ENCODE measurements around the gene EIF4EBP2. TPM values are rescaled to one million over a fixed set of nuclear protein-coding genes. Genes with fewer than 3 reads are reported as not detected.

The EIF4EBP2 gene
- total and polyA plus RNA-seq, 2 of the 13 experiments (the other 11 are each of a cell fraction or from before 2014, with no cell fraction given) = 16.9 to 22.0 TPM

DNA sequence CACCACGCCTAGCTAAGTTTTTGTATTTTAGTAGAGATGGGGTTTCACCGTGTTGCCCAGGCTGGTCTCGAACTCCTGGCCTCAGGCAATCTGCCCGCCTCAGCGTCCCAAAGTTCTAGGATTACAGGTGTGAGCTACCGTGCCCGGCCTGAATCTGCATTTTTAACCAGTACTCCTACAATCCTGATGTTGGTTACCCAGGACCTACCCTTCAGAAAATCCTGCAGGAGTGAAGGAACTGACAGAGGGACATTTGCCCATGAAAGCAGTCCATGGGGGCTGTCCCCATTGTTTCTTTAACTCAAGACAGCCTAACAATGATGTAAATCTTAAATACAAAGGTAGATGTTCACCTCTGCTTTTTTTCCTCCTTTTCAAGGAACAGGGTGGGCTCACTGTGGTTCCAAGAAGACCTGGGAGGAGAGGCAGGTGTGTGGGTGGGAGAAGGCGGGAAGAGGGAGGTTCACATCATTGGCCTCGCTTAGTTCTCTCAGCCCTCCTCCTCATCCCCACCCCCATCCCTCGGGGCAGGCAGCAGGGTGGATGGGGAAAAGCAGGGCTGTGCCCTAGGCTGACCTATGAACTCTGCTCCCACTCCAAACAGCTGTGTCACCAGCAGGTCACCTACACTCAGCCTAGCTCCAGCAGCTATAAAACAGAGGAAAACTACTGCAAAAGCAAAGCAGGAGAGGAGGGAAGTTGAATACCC, 35.0 kb upstream of the EIF4EBP2 start (continued):
- no peak for TF ChIP-seq STAG1 (CRISPR knock-in tag; IDR thresholded peaks at IDR 0.05)
- no peak for TF ChIP-seq ZFP82 (CRISPR knock-in tag; IDR thresholded peaks at IDR 0.05; ENCODE audit: borderline replicate concordance)
- TF ChIP-seq, protein P1, sequence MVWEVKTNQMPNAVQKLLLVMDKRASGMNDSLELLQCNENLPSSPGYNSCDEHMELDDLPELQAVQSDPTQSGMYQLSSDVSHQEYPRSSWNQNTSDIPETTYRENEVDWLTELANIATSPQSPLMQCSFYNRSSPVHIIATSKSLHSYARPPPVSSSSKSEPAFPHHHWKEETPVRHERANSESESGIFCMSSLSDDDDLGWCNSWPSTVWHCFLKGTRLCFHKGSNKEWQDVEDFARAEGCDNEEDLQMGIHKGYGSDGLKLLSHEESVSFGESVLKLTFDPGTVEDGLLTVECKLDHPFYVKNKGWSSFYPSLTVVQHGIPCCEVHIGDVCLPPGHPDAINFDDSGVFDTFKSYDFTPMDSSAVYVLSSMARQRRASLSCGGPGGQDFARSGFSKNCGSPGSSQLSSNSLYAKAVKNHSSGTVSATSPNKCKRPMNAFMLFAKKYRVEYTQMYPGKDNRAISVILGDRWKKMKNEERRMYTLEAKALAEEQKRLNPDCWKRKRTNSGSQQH (CRISPR knock-in tag; IDR thresholded peaks at IDR 0.05; ENCODE audit: low read depth) = no peak
- no peak; the same call in 1 of the 2 replicates for TF ChIP-seq ZMAT3 (CRISPR knock-in tag; conservative IDR thresholded peaks at IDR 0.05)
- TF ChIP-seq, protein P2, sequence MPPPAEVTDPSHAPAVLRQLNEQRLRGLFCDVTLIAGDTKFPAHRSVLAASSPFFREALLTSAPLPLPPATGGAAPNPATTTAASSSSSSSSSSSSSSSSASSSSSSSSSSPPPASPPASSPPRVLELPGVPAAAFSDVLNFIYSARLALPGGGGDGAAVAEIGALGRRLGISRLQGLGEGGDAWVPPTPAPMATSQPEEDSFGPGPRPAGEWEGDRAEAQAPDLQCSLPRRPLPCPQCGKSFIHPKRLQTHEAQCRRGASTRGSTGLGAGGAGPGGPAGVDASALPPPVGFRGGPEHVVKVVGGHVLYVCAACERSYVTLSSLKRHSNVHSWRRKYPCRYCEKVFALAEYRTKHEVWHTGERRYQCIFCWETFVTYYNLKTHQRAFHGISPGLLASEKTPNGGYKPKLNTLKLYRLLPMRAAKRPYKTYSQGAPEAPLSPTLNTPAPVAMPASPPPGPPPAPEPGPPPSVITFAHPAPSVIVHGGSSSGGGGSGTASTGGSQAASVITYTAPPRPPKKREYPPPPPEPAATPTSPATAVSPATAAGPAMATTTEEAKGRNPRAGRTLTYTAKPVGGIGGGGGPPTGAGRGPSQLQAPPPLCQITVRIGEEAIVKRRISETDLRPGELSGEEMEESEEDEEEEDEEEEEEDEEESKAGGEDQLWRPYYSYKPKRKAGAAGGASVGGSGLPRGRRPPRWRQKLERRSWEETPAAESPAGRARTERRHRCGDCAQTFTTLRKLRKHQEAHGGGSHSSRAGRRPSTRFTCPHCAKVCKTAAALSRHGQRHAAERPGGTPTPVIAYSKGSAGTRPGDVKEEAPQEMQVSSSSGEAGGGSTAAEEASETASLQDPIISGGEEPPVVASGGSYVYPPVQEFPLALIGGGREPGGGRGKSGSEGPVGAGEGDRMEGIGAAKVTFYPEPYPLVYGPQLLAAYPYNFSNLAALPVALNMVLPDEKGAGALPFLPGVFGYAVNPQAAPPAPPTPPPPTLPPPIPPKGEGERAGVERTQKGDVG (CRISPR knock-in tag; IDR thresholded peaks at IDR 0.05; ENCODE audit: borderline replicate concordance) = no peak
- TF ChIP-seq ZNF207 (IDR thresholded peaks at IDR 0.05; ENCODE audit: borderline replicate concordance) = no peak
- TF ChIP-seq, protein P3, sequence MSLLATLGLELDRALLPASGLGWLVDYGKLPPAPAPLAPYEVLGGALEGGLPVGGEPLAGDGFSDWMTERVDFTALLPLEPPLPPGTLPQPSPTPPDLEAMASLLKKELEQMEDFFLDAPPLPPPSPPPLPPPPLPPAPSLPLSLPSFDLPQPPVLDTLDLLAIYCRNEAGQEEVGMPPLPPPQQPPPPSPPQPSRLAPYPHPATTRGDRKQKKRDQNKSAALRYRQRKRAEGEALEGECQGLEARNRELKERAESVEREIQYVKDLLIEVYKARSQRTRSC (CRISPR knock-in tag; IDR thresholded peaks at IDR 0.05; ENCODE audit: low read depth) = no peak
- TF ChIP-seq ZNF775 (CRISPR knock-in tag; IDR thresholded peaks at IDR 0.05; ENCODE audit: borderline replicate concordance) = no peak
- no peak for TF ChIP-seq KLF9 (CRISPR knock-in tag; IDR thresholded peaks at IDR 0.05; ENCODE audit: low read depth)
- TF ChIP-seq, protein P4, sequence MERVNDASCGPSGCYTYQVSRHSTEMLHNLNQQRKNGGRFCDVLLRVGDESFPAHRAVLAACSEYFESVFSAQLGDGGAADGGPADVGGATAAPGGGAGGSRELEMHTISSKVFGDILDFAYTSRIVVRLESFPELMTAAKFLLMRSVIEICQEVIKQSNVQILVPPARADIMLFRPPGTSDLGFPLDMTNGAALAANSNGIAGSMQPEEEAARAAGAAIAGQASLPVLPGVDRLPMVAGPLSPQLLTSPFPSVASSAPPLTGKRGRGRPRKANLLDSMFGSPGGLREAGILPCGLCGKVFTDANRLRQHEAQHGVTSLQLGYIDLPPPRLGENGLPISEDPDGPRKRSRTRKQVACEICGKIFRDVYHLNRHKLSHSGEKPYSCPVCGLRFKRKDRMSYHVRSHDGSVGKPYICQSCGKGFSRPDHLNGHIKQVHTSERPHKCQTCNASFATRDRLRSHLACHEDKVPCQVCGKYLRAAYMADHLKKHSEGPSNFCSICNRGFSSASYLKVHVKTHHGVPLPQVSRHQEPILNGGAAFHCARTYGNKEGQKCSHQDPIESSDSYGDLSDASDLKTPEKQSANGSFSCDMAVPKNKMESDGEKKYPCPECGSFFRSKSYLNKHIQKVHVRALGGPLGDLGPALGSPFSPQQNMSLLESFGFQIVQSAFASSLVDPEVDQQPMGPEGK (CRISPR knock-in tag; IDR thresholded peaks at IDR 0.05) = peak; percentile 60
- TF ChIP-seq, protein P5, sequence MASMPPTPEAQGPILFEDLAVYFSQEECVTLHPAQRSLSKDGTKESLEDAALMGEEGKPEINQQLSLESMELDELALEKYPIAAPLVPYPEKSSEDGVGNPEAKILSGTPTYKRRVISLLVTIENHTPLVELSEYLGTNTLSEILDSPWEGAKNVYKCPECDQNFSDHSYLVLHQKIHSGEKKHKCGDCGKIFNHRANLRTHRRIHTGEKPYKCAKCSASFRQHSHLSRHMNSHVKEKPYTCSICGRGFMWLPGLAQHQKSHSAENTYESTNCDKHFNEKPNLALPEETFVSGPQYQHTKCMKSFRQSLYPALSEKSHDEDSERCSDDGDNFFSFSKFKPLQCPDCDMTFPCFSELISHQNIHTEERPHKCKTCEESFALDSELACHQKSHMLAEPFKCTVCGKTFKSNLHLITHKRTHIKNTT (CRISPR knock-in tag; IDR thresholded peaks at IDR 0.05) = no peak
- no peak for TF ChIP-seq ZSCAN31 (CRISPR knock-in tag; IDR thresholded peaks at IDR 0.05; ENCODE audit: low read depth)
- TF ChIP-seq SIX4 (CRISPR knock-in tag; IDR thresholded peaks at IDR 0.05) = no peak
- TF ChIP-seq MAFK (conservative IDR thresholded peaks at IDR 0.05 in 1 of 2, IDR thresholded peaks at IDR 0.05 in 1 of 2; ENCODE audit: low read length in 2 of 2) = 0 out of 4 replicates have a peak, but pooled peaks of 1 of the 2 experiments have one; percentile 4
- TF ChIP-seq, protein P6, sequence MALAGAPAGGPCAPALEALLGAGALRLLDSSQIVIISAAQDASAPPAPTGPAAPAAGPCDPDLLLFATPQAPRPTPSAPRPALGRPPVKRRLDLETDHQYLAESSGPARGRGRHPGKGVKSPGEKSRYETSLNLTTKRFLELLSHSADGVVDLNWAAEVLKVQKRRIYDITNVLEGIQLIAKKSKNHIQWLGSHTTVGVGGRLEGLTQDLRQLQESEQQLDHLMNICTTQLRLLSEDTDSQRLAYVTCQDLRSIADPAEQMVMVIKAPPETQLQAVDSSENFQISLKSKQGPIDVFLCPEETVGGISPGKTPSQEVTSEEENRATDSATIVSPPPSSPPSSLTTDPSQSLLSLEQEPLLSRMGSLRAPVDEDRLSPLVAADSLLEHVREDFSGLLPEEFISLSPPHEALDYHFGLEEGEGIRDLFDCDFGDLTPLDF (CRISPR knock-in tag; IDR thresholded peaks at IDR 0.05) = no peak
